CD8-positive, alpha-beta memory T cell (primary cell): ENCODE data around the gene VPS9D1. TPM values are rescaled to one million over a fixed set of nuclear protein-coding genes. Genes with fewer than 3 reads are reported as not detected.

Experiments
- CTCF ChIA-PET: fragments of 350-600 bp; sonication (Branson Sonifier 250); formaldehyde crosslinking; loops from one replicate; lab custom pipeline; 2021; ENCODE audit warnings: antibody characterized with exemption; lab: Charles Lee
- POLR2A ChIA-PET: fragments of 350-600 bp; sonication (Branson Sonifier 250); formaldehyde crosslinking; loops from one replicate; lab custom pipeline; 2021; ENCODE audit warnings: antibody characterized with exemption; lab: Charles Lee
- DNase-seq, 5 donors: peaks; one replicate each; pipeline versions ENCODE4 v3.0.0 to v3.0.0-alpha.2; 2020 to 2022; ENCODE audit warnings: mixed read lengths in 1 of 5
- H3K27ac ChIP-seq: one replicate; pipeline ENCODE4 v1.7.0; 2013; ENCODE audit warnings: low read depth, mild to moderate bottlenecking, low read length, moderate library complexity
- H3K27me3 ChIP-seq: 2 replicates; pipeline ENCODE4 v1.7.0; 2013; ENCODE audit warnings: low read length, mild to moderate bottlenecking; ENCODE audit not compliant: insufficient read depth, poor library complexity, severe bottlenecking
- H3K36me3 ChIP-seq: 2 replicates; pipeline ENCODE4 v1.7.0; 2013; ENCODE audit warnings: mild to moderate bottlenecking, low read length, moderate library complexity; ENCODE audit not compliant: insufficient read depth
- H3K4me1 ChIP-seq: 2 replicates; pipeline ENCODE4 v1.7.0; 2013; ENCODE audit warnings: mild to moderate bottlenecking, low read length, moderate library complexity; ENCODE audit not compliant: insufficient read depth
- H3K4me3 ChIP-seq: 2 replicates; pipeline ENCODE4 v1.7.0; 2013; ENCODE audit warnings: mild to moderate bottlenecking, low read length
- H3K9me3 ChIP-seq: 2 replicates; pipeline ENCODE4 v1.7.0; 2013; ENCODE audit warnings: mild to moderate bottlenecking, low read length
- H3K27ac Mint-ChIP-seq, 8 donors: one replicate each; pipeline ENCODE4 v1.8.0; 2020 to 2021; ENCODE audit warnings: mixed read lengths in 8 of 8, mild to moderate bottlenecking in 6 of 8, inconsistent platforms in 3 of 8, moderate library complexity in 3 of 8
- H3K27me3 Mint-ChIP-seq, 2 donors: one replicate each; pipeline ENCODE4 v1.8.0; 2020 to 2021; ENCODE audit warnings: mixed read lengths in 2 of 2, mild to moderate bottlenecking in 1 of 2, moderate library complexity in 1 of 2
- H3K36me3 Mint-ChIP-seq, 3 donors: one replicate each; pipeline ENCODE4 v1.8.0; 2020 to 2021; ENCODE audit warnings: mixed read lengths in 3 of 3, inconsistent platforms in 1 of 3, mild to moderate bottlenecking in 1 of 3
- H3K4me1 Mint-ChIP-seq, 3 donors: one replicate each; pipeline ENCODE4 v1.8.0; 2020 to 2021; ENCODE audit warnings: mixed read lengths in 3 of 3, inconsistent platforms in 1 of 3, mild to moderate bottlenecking in 1 of 3
- H3K4me3 Mint-ChIP-seq, 7 donors: one replicate each; pipeline ENCODE4 v1.8.0; 2020 to 2021; ENCODE audit warnings: mixed read lengths in 7 of 7, mild to moderate bottlenecking in 6 of 7, moderate library complexity in 4 of 7, inconsistent platforms in 2 of 7
- H3K9me3 Mint-ChIP-seq, 5 donors: one replicate each; pipeline ENCODE4 v1.8.0; 2020 to 2022; ENCODE audit warnings: mixed read lengths in 5 of 5, mild to moderate bottlenecking in 3 of 5, moderate library complexity in 2 of 5, inconsistent platforms in 1 of 5
- polyA plus RNA-seq: library from polyadenylated mRNA; unstranded; fragments of 300-500 nt; fragmentation: Illumina TruSeq; gene quantifications from one replicate; pipeline ENCODE4 v1.2.3, GENCODE V29; 2021
- total RNA-seq, 2 experiments: library from RNA; stranded (reverse); gene quantifications; one replicate each; pipeline ENCODE4 v1.2.3, GENCODE V29; 2021

The VPS9D1 gene
- total and polyA plus RNA-seq, 3 experiments from 2014 or later, result 1.6 to 4.0 (median 3.7) TPM

DNA sequence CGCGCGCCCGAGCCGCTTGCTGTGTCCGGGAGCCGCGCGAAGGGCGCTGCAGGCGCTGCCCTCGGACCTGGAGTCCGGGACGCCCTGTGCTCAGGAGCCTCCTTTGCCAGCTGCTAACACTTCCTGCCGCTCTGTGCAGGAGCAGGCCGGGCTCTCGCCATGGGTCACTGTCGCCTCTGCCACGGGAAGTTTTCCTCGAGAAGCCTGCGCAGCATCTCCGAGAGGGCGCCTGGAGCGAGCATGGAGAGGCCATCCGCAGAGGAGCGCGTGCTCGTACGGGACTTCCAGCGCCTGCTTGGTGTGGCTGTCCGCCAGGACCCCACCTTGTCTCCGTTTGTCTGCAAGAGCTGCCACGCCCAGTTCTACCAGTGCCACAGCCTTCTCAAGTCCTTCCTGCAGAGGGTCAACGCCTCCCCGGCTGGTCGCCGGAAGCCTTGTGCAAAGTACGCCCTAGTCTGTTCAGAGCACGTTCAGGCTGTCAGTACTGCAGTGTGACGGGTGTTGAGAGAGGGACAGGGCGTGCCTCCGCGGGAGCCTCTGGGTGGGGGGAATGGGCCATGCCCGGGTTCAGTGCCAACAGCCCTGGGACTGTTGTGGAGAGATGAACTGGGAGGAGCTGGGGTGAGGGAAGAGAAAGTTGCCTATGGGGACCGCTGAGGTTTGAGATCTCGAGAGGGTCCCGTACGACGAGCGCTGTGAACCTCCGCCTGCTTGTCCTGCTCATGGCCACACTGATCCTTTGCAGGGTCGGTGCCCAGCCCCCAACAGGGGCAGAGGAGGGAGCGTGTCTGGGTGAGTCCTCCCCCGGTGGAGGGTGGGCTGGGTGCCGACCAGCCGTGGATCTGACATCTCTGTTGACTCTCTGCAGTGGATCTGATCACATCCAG, 1.9 kb upstream of the VPS9D1 start:
- Mint-ChIP-seq H3K4me1 (peaks cover 26 to 47% (median 37%) of the 10 kb centered on the region in 3 donors), H3K27ac (peak overlapping the region; percentile 98 to 100 (median 99)), H3K27me3 (peaks cover 0 to 6% of the 10 kb centered on the region in 2 donors), H3K36me3 (peaks cover 5 to 36% (median 9%) of the 10 kb centered on the region in 3 donors), H3K4me3 (peak overlapping the region; percentile 91 to 99 (median 97)), H3K9me3 (no peaks in the 10 kb centered on the region)
- Histone ChIP-seq H3K9me3 (no peaks in the 10 kb centered on the region), H3K36me3 (peaks cover 29% of the 10 kb centered on the region), H3K4me1 (peaks cover 50% of the 10 kb centered on the region), H3K4me3 (peak overlapping the region; percentile 98), H3K27ac (peak overlapping the region; percentile 92), H3K27me3 (no peaks in the 10 kb centered on the region)
- ChIA-PET POLR2A (interaction anchor here (0.8 to 4.1 kb wide), 11 partner anchors 11 to 186 kb away, joined by 3 to 68 read pairs (median 10); partner anchors contain the start of genes SPATA2L and TCF25), CTCF (interaction anchor here (0.6 to 5.7 kb wide), 7 partner anchors 14 to 138 kb away, joined by 3 to 46 read pairs (median 12); partner anchors contain the start of gene SPATA2L)
- peak; percentile 63 to 89 (median 79) for DNase-seq

DNA sequence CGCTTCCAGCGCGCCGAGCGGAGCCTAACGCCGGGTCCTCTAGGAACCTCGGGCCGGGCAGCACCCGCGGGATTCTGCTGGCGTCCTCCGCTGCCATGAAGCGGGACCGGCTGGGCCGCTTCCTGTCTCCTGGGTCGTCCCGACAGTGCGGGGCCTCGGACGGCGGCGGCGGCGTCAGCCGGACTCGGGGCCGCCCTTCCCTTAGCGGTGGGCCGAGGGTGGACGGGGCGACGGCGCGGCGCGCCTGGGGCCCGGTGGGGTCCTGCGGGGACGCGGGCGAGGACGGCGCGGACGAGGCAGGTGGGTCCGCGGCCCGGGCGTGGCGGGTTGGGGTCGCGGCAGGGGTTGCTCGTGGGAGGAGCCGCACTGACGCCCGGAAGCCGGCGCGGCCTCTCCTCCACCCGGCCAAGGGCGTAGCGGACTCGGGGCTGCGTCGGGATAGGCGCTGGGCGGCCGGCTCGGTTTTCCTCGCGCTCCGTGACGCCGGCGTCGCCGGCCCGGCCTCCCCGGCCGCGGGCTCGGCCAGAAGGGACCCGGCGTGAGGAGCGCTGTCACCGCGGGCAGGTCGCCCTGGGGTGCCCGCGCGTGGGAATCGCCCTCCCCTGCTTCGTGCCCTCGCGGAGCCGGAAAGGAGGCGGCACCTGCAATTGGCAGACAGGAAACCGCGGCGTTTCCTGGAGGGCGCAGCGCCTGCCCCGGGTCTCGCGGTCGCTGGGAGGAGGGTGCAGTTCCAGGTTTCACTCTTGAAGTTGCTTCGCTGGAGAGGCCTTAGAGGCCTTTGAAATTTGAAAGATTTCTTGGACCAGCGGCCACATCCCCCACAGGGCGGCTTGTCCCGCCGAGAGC, 1.1 kb upstream of the VPS9D1 start:
- no peaks in the 10 kb centered on the region for H3K27me3 ChIP-seq
- H3K9me3 ChIP-seq, result no peaks in the 10 kb centered on the region
- Mint-ChIP-seq H3K27ac (peak overlapping the region; percentile 98 to 100 (median 99)), H3K9me3 (no peaks in the 10 kb centered on the region), H3K36me3 (peaks cover 5 to 27% (median 6%) of the 10 kb centered on the region in 3 donors), H3K27me3 (peaks cover 0 to 6% of the 10 kb centered on the region in 2 donors), H3K4me1 (peaks cover 17 to 38% (median 28%) of the 10 kb centered on the region in 3 donors), H3K4me3 (peak overlapping the region; percentile 91 to 99 (median 97))
- ChIA-PET CTCF (interaction anchor here (3.0 to 5.7 kb wide), 4 partner anchors 15 to 64 kb away, joined by 12 to 46 read pairs (median 25); partner anchors contain the start of gene SPATA2L), POLR2A (interaction anchor here (0.8 to 4.1 kb wide), 5 partner anchors 15 to 187 kb away, joined by 3 to 68 read pairs (median 16); no protein-coding TSS in a partner anchor)
- DNase-seq, result peak; percentile 88 to 94 (median 93)
- H3K4me1 ChIP-seq, result peaks cover 41% of the 10 kb centered on the region
- peak overlapping the region; percentile 98 for H3K4me3 ChIP-seq
- peaks cover 21% of the 10 kb centered on the region for H3K36me3 ChIP-seq
- peak overlapping the region; percentile 92 for H3K27ac ChIP-seq

- Mint-ChIP-seq H3K27me3 (peaks cover 0 to 6% of the 10 kb centered on the region in 2 donors), H3K36me3 (peaks cover 5 to 22% (median 6%) of the 10 kb centered on the region in 3 donors), H3K27ac (peak overlapping the region in 6 of 8 donors; percentile 66 to 94 (median 76)), H3K4me1 (peaks cover 17 to 35% (median 27%) of the 10 kb centered on the region in 3 donors), H3K9me3 (no peaks in the 10 kb centered on the region), H3K4me3 (peak overlapping the region; percentile 67 to 89 (median 81))
- Histone ChIP-seq H3K36me3 (peaks cover 19% of the 10 kb centered on the region), H3K9me3 (no peaks in the 10 kb centered on the region), H3K4me1 (peaks cover 29% of the 10 kb centered on the region), H3K4me3 (peak overlapping the region; percentile 98), H3K27ac (peak overlapping the region; percentile 92), H3K27me3 (no peaks in the 10 kb centered on the region)
- ChIA-PET POLR2A (interaction anchor here (0.6 to 1.6 kb wide), 5 partner anchors 16 to 919 kb away, joined by 3 to 5 read pairs (median 4); no protein-coding TSS in a partner anchor), CTCF (interaction anchor here (0.8 kb wide), 1 partner anchor 14 kb away, joined by 4 read pairs; no protein-coding TSS in a partner anchor)
- DNase-seq, result no peak
Measured at GRCh38 chr16:89720551-89720812, 216 bp downstream of the VPS9D1 start.

- no peak for DNase-seq
- H3K27ac ChIP-seq, result peak overlapping the region; percentile 8
- Mint-ChIP-seq H3K4me1 (peaks cover 8 to 18% (median 14%) of the 10 kb centered on the region in 3 donors), H3K4me3 (peak overlapping the region in 2 of 7 donors; percentile 37 to 88), H3K27ac (peak overlapping the region in 2 of 8 donors; percentile 72 to 94), H3K36me3 (peaks cover 2 to 6% (median 3%) of the 10 kb centered on the region in 3 donors), H3K27me3 (peaks cover 0 to 2% of the 10 kb centered on the region in 2 donors), H3K9me3 (no peaks in the 10 kb centered on the region)
- no peak overlapping the region for H3K4me3 ChIP-seq
- POLR2A ChIA-PET, result interaction anchor here (0.6 to 1.2 kb wide), 5 partner anchors 10 to 41 kb away, joined by 3 to 9 read pairs (median 3); partner anchors contain the start of gene SPATA2L
- H3K4me1 ChIP-seq, result peaks cover 8% of the 10 kb centered on the region
- H3K9me3 ChIP-seq, result no peaks in the 10 kb centered on the region
- H3K36me3 ChIP-seq, result peaks cover 1% of the 10 kb centered on the region
- no peaks in the 10 kb centered on the region for H3K27me3 ChIP-seq
- CTCF ChIA-PET, result interaction anchor here (1.6 to 4.4 kb wide), 2 partner anchors 12 to 143 kb away, joined by 4 to 20 read pairs; no protein-coding TSS in a partner anchor
Measured at GRCh38 chr16:89717688-89718505, 2.8 kb downstream of the VPS9D1 start.

GRCh38 chr16:89716916-89717687, 3.6 kb downstream of the VPS9D1 start:
- no peaks in the 10 kb centered on the region for H3K36me3 ChIP-seq
- CTCF ChIA-PET, result interaction anchor here (1.4 to 4.4 kb wide), 4 partner anchors 12 to 144 kb away, joined by 4 to 20 read pairs (median 6); no protein-coding TSS in a partner anchor
- no peak overlapping the region for H3K4me3 ChIP-seq
- no peaks in the 10 kb centered on the region for H3K27me3 Mint-ChIP-seq
- H3K9me3 ChIP-seq, result no peaks in the 10 kb centered on the region
- H3K4me3 Mint-ChIP-seq, result no peak overlapping the region
- peaks cover 15% of the 10 kb centered on the region for H3K4me1 ChIP-seq
- no peak for DNase-seq
- H3K27ac Mint-ChIP-seq, result peak overlapping the region in 1 of 8 donors; percentile 84
- peaks cover 4 to 16% (median 14%) of the 10 kb centered on the region in 3 donors for H3K4me1 Mint-ChIP-seq
- H3K27ac ChIP-seq, result no peak overlapping the region
- H3K27me3 ChIP-seq, result no peaks in the 10 kb centered on the region
- H3K36me3 Mint-ChIP-seq, result no peaks in the 10 kb centered on the region
- POLR2A ChIA-PET, result interaction anchor here (0.6 to 1.2 kb wide), 4 partner anchors 11 to 42 kb away, joined by 3 to 9 read pairs (median 4); partner anchors contain the start of gene SPATA2L
- no peaks in the 10 kb centered on the region for H3K9me3 Mint-ChIP-seq

GRCh38 chr16:89716493-89716892, 4.2 kb downstream of the VPS9D1 start:
- CTCF ChIA-PET, result interaction anchor here (1.4 to 4.4 kb wide), 4 partner anchors 11 to 145 kb away, joined by 4 to 20 read pairs (median 6); no protein-coding TSS in a partner anchor

More at GRCh38 chr16:89716493-89716892, 4.2 kb downstream of the VPS9D1 start:
- POLR2A ChIA-PET, result interaction anchor here (1.2 kb wide), 1 partner anchor 16 kb away, joined by 3 read pairs; the partner anchor contains the start of gene SPATA2L
- H3K9me3 Mint-ChIP-seq, result no peaks in the 10 kb centered on the region
- Histone ChIP-seq H3K27ac (no peak overlapping the region), H3K9me3 (no peaks in the 10 kb centered on the region), H3K36me3 (no peaks in the 10 kb centered on the region), H3K27me3 (no peaks in the 10 kb centered on the region), H3K4me1 (peaks cover 17% of the 10 kb centered on the region), H3K4me3 (no peak overlapping the region)
- peak overlapping the region in 1 of 8 donors; percentile 26 for H3K27ac Mint-ChIP-seq
- no peaks in the 10 kb centered on the region for H3K27me3 Mint-ChIP-seq
- H3K4me3 Mint-ChIP-seq, result no peak overlapping the region
- peaks cover 4 to 19% (median 14%) of the 10 kb centered on the region in 3 donors for H3K4me1 Mint-ChIP-seq
- DNase-seq, result no peak
- no peaks in the 10 kb centered on the region for H3K36me3 Mint-ChIP-seq
